Hematopoietic multipotent progenitor cell treated with erythropoietin and hydrocortisone succinate and interleukin-3 and kit ligand, for 15 days (in vitro differentiated cells): Measurements from ENCODE around the gene IGF2BP2.
"Not testable (repeated sequence)": the region's sequence is repeated elsewhere in the genome, so short reads cannot be mapped to it uniquely, and the experiment has no call there.

Experiments
- DNase-seq: peaks from one replicate; pipeline ENCODE4 v3.0.0-alpha.2; 2015; ENCODE audit warnings: low spot score

Gene IGF2BP2

DNA sequence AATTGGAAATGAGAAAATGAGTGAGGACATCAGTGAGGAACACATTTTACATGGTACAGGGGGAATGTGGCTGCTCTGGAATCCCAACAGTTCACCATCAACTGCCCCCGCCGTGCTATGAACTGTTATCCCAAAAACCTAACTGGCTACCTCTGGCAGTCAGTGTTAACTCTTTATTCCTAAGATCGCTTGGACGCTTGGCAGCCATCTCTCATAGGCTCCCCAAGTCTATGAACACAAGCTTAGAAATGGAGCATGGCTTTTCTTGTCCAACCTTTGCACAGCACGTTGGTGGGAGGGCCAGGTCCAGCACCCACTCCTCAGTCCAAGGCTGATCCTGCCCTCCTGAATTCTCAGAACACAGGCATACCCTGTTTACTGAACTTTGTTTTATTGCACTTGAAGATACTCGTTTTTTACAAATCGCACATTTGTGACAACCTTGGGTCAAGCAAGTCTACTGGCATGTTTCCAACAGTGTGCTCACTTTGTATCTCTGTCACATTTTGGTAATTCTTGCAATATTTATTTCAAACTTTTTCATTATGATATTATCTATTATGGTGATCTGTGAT is 185.1 kb downstream of the IGF2BP2 start:
- DNase-seq = no peak

DNA sequence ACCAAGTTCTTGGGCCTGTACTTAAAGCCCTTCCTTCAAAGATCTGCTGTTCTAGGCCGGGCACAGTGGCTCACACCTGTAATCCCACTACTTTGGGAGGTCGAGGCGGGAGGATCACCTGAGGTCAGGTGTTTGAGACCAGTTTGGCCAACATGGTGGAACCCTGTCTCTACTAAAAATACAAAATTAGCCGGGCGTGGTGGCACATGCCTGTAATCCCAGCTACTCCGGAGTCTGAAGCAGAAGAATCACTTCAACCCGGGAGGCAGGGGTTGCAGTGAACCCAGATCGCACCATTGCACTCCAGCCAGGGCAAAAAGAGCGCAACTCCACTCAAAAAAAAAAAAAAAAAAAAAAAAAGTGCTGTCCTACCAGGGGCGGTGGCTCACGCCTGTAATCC is 186.2 kb downstream of the IGF2BP2 start:
- DNase-seq = not testable (repeated sequence)

DNA sequence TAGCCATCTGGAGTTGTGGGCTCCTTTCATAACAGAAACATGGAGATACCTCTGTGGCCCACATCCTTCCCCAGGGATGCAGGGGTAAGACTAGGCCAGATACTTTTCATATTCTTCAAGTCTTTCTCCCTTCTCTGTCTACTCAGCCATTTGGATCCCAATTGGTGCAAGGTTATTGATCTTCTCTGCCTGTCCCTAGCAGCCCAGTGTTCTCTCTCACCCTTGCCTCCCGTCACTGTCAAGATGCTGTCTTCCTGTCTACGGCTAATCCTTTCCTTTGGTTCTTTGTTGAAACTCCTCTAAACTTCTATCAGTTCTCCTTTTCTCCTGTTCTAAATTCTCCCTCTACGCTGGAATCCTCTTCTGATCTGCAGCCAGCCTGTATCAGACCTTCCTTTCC is 187.5 kb downstream of the IGF2BP2 start:
- DNase-seq = no peak

DNA sequence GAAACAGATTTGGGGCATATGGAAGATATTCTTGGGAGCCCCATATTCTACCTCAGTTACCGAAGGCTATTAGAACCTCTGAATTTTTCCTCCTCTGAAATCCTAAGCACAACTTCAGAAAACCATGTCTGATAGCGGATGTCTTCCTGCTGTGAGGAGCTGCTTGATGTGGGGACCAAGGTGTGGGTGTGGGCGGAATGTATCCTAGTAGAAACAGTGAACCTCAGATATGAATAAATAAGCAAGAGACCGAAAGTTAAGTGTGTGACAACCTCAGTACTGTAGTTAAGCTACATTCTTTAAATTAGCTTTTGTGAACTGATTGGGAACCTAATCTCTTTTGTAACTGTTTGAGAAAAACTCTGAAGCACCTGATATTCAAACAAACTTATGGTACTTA is 191.8 kb downstream of the IGF2BP2 start:
- no peak for DNase-seq

DNA sequence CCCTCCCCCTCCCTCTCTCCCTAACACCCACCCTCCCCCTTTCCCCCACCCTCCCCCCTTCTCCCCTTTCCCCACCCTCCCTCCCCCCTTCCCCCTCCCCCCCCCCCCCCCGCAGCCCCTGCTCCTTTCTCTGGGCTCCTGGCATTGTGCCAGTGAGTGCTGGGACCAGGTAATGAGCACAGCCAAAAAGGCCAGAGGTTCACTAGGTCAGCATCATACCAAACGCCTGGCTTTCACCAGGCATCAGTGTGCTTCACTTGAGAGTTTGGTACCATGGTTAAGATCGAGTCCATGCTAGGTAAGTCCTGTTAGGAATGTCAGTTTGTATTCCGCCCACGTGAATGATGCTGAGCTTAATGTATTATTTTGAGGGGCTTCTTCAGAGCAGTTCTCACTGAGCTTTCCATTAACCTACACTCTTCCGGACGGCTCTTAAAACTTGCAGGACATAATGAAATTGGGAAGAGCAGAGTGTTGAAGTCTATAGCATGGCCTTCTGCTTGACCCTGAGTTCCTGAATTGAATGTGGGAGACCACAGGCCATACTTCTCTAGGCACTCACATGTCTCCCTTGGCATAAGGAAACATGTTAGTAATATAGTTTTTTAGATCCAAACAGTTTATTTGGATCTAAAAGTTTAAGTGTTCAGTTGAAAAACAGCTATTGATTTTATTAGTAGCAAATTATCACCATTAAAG is 193.2 kb downstream of the IGF2BP2 start:
- no peak for DNase-seq

DNA sequence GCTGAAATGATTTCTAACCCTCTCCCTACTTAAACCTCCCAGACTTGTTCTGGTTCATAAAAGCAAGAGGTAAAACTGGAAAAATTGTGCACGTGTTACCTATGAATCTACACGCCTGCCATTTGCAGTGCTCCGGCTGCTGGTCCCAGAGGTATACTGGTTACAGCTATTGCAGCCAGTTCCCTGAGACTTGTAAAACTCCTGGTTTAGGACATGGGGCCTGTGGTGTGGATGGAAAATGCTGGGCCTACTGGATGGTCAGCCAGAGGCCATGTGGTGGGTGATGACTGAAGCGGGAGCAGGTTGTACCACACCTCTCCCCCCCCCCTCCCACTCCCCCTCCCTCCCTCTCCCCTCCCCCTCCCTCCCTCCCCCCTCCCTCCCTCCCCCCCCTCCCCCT is 193.7 kb downstream of the IGF2BP2 start:
- no peak for DNase-seq

DNA sequence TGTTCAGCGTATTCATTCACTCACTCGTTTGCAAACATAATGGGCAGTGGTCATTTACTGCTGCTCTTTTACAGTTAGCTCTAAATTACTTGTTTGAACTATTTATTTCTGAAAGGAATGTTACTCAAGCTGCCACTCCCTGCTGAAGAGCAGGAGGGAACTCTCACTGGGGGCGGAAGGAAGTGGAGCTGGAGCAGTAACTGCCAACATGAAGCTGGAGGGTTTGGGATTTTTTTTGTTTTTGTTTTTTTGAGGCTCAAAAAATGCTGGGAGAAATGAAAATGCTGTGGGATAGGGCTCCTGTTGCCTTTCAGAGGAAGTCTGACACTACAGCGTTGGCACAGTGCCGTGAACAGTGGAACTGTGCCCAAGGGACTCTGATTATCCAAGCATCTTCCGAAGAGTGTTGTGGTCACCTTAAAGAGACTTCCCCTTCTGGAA is 194.6 kb downstream of the IGF2BP2 start:
- DNase-seq = no peak

DNA sequence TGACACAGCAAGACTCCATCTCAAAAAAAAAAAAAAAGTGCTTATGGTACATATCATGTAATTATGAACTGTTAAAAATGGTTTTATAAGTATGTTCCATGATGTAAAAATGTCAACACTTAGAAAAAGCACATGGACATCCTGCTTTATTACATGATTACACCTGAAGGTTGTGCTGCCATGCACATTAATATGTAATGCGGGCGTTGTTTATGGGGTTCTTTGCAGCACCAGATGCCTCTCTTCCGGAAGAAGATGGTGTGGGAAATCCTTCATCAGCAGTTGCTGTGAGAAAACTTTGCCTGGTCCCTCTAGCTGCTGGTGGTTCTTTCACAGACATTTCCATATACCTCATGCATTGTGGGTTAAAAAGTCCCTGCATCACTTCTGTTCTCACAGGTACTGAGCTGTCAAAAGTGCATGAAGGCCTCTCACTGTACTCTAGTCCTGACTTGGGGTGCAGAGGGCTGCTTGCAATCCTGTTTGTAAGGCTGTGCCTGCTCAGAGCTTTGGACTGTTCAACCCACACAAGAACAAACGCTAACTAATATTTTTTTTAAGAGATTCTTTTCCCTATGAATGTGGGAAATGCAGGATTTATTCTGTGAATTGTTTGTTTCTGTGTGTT is 195.2 kb downstream of the IGF2BP2 start:
- DNase-seq = no peak

DNA sequence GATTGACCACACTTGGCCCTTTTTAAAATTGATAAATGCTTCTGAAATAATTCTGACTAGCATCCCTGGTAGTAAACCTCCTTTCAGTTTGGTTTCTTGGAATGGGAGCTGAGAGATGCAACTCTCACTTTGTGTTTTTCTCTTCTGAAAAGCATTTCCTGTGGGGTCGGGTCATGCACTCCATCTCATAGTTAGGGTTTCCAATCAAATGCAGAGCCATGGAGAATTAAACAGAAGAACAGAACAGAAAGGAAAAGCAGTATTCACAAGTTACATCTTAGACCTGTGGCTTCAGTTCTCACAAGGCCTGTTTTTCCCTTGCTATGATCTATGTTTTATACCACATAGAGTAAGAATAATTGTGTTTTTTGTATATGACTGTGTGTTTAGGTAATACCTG is 199.1 kb downstream of the IGF2BP2 start:
- DNase-seq = no peak

DNA sequence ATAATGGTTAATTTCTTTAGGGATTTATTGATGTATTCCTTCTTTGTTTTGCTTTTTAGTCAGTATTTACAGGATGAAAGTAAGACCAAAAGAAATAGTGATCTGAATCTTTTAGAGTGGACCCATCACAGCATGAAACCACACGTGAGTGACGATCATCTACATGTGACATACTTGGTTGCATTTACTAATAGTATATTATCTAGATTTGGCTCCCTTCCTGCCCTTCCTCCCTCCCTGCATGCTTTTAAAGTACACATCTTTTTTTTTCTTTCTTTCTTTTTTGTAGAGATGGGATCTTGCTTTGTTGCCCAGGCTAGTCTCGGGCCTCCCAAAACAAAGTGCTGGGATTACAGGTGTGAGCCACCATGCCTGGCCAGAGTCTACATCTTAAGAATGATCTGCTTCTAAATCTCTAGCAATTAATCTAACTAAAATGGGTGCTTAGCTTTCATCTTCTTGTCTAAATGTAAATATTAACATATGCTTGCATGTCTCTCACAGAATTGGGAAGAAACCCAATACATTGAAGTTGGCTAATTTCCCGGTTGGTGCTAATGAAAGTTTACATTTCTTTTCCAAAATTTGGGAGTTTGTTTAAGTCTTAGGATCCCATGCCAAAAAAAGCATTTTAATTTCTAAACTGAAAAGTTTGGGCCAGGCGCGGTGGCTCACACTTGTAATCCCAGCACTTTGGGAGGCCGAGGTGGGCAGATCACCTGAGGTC is 200.7 kb downstream of the IGF2BP2 start:
- no peak for DNase-seq

DNA sequence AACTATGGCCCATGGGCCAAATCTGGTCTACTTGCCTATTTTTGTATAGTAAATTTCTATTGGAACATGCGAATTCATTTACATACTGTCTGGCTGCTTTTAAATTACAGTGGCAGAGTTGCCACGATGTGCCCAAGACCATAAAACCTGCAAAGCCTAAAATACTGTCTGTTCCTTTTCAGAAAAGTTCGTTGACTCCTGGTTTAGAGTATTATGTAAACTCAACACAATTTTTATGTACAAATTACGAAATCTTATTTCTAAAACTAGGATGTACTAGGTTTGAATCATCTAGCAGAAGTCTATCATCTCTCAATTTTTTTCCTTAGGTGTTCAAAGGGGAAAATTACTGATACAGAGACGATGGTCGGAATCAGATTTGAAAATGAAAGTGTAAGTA is 211.8 kb downstream of the IGF2BP2 start:
- DNase-seq = no peak

DNA sequence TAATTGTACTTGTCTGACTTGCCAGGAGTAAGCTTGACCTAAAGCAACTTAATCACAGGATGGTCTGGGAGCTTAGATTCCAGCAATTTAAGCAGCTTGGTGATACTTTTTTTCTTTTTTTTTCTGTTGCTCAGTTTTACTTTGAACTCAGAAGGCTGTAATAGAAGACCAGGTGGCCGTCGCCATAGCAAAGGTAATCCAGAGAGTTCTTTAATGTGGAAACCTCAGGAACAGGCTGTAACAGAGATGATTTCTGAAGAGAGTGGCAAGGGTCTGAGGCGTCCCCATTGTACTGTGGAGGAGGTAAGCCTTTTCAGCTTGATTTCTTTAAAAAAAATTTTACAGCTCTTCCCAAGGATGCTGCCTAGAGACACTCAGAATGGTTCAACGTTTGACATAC is 218.6 kb downstream of the IGF2BP2 start:
- no peak for DNase-seq

DNA sequence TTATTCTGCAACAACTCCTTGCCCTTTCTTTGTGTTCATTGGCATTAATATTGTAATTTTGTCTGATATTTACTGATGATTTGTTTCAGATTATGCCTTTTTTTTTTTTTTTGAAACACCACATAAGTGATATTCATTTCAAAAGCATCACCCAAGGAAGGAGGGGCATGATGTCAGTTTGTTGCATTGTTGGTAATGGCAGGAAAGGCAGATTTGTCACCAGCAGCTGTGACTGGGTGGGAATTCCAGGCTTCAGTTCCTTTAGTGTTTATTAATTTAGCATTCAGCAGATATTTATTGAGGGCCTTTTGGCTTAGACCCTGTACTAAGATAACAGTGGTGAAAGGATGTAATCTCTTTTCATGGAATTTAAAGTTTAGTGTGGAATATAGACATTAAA is 219.3 kb downstream of the IGF2BP2 start:
- DNase-seq = no peak

DNA sequence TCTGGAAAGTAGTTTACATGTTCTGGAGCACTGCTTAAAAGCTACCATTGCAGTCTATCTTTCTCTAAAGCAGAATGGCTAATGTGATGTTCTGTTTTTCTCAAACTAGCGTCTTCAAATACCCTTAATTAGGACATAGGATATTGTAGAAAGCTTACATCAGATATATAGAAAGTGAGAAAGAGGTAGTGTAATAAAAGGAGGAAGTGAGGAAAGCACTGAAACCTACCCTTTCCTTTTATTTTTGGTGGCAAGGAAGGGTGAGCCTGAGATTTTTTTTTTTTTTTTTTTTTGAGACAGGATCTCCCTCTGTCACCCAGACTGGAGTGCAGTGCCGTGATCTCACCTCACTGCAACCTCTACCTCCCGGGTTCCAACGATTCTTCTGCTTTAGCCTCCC is 229.3 kb downstream of the IGF2BP2 start:
- DNase-seq = no peak

DNA sequence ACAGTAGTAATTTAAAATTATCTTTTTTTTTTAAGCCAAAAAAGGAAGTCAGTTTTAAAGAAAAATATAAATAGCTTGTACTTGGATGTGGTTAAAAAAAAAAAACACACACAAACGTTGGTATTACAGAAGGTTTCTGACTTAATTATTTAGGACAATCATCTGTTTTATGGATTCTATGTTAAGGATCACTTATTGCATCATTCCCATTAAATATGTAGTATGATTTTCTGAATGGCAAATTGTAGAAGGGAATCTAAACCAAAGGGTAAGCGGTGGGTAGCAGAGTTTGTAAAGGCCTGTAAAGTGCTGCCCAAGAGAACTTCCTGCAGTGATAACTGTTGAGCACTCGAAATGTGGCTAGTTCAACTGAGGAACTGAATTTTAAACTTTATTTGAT is 230.8 kb downstream of the IGF2BP2 start:
- DNase-seq = no peak
